Measurements from ENCODE around the gene TVP23C. TPM values are rescaled to one million over a fixed set of nuclear protein-coding genes. Genes with fewer than 3 reads are reported as not detected.
"Not testable (repeated sequence)": the region's sequence is repeated elsewhere in the genome, so short reads cannot be mapped to it uniquely, and the experiment has no call there.

Gene TVP23C
- 10 to 100 TPM; 19.5 to 26.5 TPM for total RNA-seq

- H3K36me3 Mint-ChIP-seq (ENCODE audit: insufficient read depth in 2 of 2); H3K9me3 Mint-ChIP-seq; H3K27me3 Mint-ChIP-seq (ENCODE audit: low read depth): not testable (repeated sequence)
- Mint-ChIP-seq H3K27ac (peak within 1 kb of the TSS; percentile 86), H3K4me1 (ENCODE audit: low read depth) (peaks cover 17% of the 10 kb centered on the region), H3K4me3 (peak within 1 kb of the TSS; percentile 87 to 98)
- ATAC-seq (replicated peaks in 1 of 2) (peak; percentile 90 to 91), DNase-seq (peak; percentile 78 to 79)
Measured at GRCh38 chr17:15563375-15563857, at the start of gene TVP23C. TVP23C (minus strand) TSS chr17:15563483; CDS start chr17:15563448, 35 bp downstream.

DNA sequence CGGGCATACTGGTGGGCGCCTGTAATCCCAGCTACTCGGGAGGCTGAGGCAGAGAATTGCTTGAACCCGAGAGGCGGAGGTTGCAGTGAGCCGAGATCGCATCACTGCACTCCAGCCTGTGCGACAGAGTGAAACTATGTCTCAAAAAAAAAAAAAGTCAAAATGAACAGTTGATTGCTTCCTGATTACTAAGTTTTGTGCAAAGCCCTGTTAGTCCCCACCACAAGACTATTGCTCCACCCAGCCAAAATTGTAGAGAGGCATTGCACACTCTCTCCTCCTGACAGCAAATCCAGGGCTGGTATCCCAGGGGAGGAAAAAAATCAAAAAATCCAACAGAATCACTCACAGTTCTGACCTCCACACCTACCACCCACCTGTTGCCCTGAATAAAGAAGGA, 29.7 kb upstream of the TVP23C start:
- not testable (repeated sequence) for H3K36me3 Mint-ChIP-seq (ENCODE audit: insufficient read depth in 2 of 2); H3K27ac Mint-ChIP-seq; H3K4me3 Mint-ChIP-seq; DNase-seq; ATAC-seq (replicated peaks in 1 of 2); H3K9me3 Mint-ChIP-seq
- Mint-ChIP-seq H3K27me3 (ENCODE audit: low read depth) (peaks cover 12% of the 10 kb centered on the region), H3K4me1 (ENCODE audit: low read depth) (peaks cover 26% of the 10 kb centered on the region)

GRCh38 chr17:15591986-15592385, 28.7 kb upstream of the TVP23C start:
- not testable (repeated sequence) for H3K36me3 Mint-ChIP-seq (ENCODE audit: insufficient read depth in 2 of 2); H3K9me3 Mint-ChIP-seq; H3K4me3 Mint-ChIP-seq; DNase-seq; H3K27ac Mint-ChIP-seq; ATAC-seq (replicated peaks in 1 of 2)
- Mint-ChIP-seq H3K27me3 (ENCODE audit: low read depth) (peaks cover 14% of the 10 kb centered on the region), H3K4me1 (ENCODE audit: low read depth) (peaks cover 26% of the 10 kb centered on the region)

DNA sequence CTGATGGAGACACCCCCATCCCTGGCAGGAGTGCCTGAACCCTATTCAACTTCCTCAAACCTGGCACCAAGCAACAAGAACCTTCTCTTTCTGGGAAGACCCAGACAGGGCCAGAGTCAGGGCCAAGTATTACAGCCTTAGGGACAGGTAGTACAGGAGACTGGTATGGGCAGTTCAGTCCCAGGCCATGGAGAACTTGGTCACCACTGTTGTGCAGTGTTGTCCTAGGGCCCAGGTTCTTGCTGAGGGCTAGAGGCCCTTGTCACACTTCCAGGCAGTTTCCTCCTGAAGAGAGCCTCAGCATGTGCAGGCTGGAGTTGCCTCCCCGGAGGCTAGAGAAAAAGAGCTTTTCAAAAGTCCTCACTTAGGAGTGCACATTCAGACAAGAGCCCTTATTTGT, 27.6 kb upstream of the TVP23C start:
- DNase-seq; H3K36me3 Mint-ChIP-seq (ENCODE audit: insufficient read depth in 2 of 2); H3K27ac Mint-ChIP-seq; ATAC-seq (replicated peaks in 1 of 2); H3K9me3 Mint-ChIP-seq: not testable (repeated sequence)
- Mint-ChIP-seq H3K4me1 (ENCODE audit: low read depth) (peaks cover 26% of the 10 kb centered on the region), H3K4me3 (peak overlapping the region; percentile 10 to 59), H3K27me3 (ENCODE audit: low read depth) (peaks cover 22% of the 10 kb centered on the region)

DNA sequence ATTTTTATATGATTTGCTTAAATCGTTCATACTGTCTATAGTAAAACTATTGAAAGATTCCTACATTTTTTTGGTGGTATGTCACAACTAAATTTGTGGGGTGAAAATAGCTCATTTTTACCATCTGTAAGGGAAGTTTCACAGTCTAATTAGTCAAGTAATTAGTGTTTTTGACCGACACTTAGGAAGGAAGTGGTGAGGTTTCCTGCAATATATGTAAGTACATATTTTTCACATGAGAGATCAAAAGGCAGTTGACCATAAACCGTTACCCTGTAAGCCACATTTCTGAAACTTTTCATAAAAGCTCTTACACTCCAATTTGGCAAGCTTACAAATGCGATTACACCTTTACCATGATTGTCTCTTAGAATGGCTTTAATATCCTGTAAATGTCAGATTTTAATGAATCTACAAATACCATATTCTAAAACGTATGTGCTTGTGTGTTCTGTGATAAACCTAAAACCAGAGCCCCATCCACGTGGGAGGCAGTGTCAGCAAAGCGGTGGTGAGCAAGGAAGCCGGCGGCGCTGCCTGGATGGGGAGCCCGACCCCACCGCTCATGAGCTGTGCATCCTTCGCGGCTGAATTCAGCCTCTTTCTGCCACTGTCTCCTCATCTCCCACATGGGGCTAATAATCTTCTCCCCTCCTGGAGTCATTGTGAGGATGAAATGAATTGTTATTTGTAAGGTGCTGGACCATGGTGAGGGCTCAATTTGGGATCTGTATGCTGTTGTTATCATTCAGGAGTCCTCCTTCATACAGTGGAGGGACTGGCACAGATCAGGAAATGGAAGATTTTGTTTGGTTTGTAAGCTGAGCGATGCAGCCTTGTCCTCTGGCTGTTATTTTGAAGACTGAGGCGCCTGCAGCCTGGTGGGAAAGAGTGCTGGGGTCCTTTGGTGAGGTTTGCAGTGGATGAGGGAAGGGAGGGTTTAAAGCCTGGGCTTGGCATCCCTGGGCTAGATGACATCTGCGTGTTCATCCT, 26.6 kb upstream of the TVP23C start:
- H3K27ac Mint-ChIP-seq; H3K36me3 Mint-ChIP-seq (ENCODE audit: insufficient read depth in 2 of 2); H3K9me3 Mint-ChIP-seq: not testable (repeated sequence)
- peak; percentile 73 to 74 for ATAC-seq (replicated peaks in 1 of 2)
- Mint-ChIP-seq H3K4me3 (peak overlapping the region; percentile 44 to 70), H3K27me3 (ENCODE audit: low read depth) (peaks cover 22% of the 10 kb centered on the region), H3K4me1 (ENCODE audit: low read depth) (peaks cover 26% of the 10 kb centered on the region)
- peak; percentile 28 to 31 for DNase-seq

DNA sequence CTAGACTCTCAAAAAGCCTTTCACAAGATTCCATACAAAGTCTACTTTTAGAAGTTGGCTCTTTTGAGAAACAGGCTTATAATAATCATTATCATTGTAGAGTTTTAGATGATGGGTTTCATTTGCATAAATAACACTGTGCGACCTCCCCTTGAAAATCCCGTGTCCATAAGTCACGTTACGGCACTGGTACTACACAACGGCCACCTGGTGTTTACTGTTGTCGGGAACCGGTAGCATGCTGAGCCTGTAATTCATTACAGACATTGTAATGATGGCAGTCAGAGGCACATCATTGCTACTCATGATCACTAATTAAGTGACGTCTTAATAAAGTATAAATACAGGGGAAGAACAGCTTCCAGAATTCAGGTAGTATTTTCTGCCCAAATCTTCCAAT, 24.7 kb upstream of the TVP23C start:
- ATAC-seq (replicated peaks in 1 of 2) = not testable (repeated sequence)

GRCh38 chr17:15583313-15583712, 20.0 kb upstream of the TVP23C start:
- peaks cover 14% of the 10 kb centered on the region for H3K27me3 Mint-ChIP-seq (ENCODE audit: low read depth)
- H3K9me3 Mint-ChIP-seq; H3K36me3 Mint-ChIP-seq (ENCODE audit: insufficient read depth in 2 of 2); H3K4me1 Mint-ChIP-seq (ENCODE audit: low read depth); DNase-seq; H3K4me3 Mint-ChIP-seq; ATAC-seq (replicated peaks in 1 of 2); H3K27ac Mint-ChIP-seq: not testable (repeated sequence)

More for the DNA sequence above, 24.7 kb upstream of the TVP23C start:
- not testable (repeated sequence) for H3K4me3 Mint-ChIP-seq; H3K27ac Mint-ChIP-seq; DNase-seq; H3K36me3 Mint-ChIP-seq (ENCODE audit: insufficient read depth in 2 of 2); H3K9me3 Mint-ChIP-seq
- Mint-ChIP-seq H3K4me1 (ENCODE audit: low read depth) (peaks cover 26% of the 10 kb centered on the region), H3K27me3 (ENCODE audit: low read depth) (peaks cover 22% of the 10 kb centered on the region)

DNA sequence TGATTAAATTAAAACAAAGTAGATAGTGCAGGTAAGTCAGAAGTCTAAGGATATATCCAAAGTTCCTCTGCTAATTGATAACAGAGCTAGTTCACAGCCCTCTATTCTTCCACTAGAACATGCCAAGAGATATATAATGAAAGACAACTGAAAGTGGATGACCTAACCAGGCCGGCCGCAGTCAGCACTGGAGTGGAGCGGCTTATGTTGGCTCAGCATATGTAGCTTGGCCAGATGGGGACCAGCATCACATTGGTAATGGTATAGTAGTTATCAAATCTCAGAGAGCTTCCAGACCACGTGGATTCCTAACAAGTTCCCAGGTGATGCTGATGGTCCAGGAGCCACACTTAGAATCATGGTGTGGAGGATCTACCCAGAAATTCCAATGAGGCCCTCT, 18.2 kb upstream of the TVP23C start:
- H3K4me1 Mint-ChIP-seq (ENCODE audit: low read depth); H3K36me3 Mint-ChIP-seq (ENCODE audit: insufficient read depth in 2 of 2): not testable (repeated sequence)

GRCh38 chr17:15576848-15577247, 13.6 kb upstream of the TVP23C start:
- not testable (repeated sequence) for ATAC-seq (replicated peaks in 1 of 2); H3K36me3 Mint-ChIP-seq (ENCODE audit: insufficient read depth in 2 of 2); H3K27ac Mint-ChIP-seq; H3K9me3 Mint-ChIP-seq; H3K4me1 Mint-ChIP-seq (ENCODE audit: low read depth); DNase-seq; H3K27me3 Mint-ChIP-seq (ENCODE audit: low read depth); H3K4me3 Mint-ChIP-seq

More for the DNA sequence above, 18.2 kb upstream of the TVP23C start:
- not testable (repeated sequence) for H3K27me3 Mint-ChIP-seq (ENCODE audit: low read depth); H3K9me3 Mint-ChIP-seq; H3K27ac Mint-ChIP-seq; ATAC-seq (replicated peaks in 1 of 2); H3K4me3 Mint-ChIP-seq; DNase-seq

GRCh38 chr17:15574660-15575059, 11.4 kb upstream of the TVP23C start:
- not testable (repeated sequence) for H3K27me3 Mint-ChIP-seq (ENCODE audit: low read depth); H3K9me3 Mint-ChIP-seq; H3K4me3 Mint-ChIP-seq; DNase-seq; H3K36me3 Mint-ChIP-seq (ENCODE audit: insufficient read depth in 2 of 2); H3K27ac Mint-ChIP-seq; H3K4me1 Mint-ChIP-seq (ENCODE audit: low read depth); ATAC-seq (replicated peaks in 1 of 2)

GRCh38 chr17:15573870-15574269, 10.6 kb upstream of the TVP23C start:
- H3K36me3 Mint-ChIP-seq (ENCODE audit: insufficient read depth in 2 of 2); H3K9me3 Mint-ChIP-seq; H3K27ac Mint-ChIP-seq; H3K4me1 Mint-ChIP-seq (ENCODE audit: low read depth); H3K4me3 Mint-ChIP-seq; H3K27me3 Mint-ChIP-seq (ENCODE audit: low read depth); DNase-seq; ATAC-seq (replicated peaks in 1 of 2): not testable (repeated sequence)

- H3K36me3 Mint-ChIP-seq (ENCODE audit: insufficient read depth in 2 of 2); H3K9me3 Mint-ChIP-seq; H3K27me3 Mint-ChIP-seq (ENCODE audit: low read depth); H3K27ac Mint-ChIP-seq: not testable (repeated sequence)
- Mint-ChIP-seq H3K4me3 (peak overlapping the region; percentile 87 to 98), H3K4me1 (ENCODE audit: low read depth) (peaks cover 17% of the 10 kb centered on the region)
- ATAC-seq (replicated peaks in 1 of 2) (peak; percentile 65 to 68), DNase-seq (peak in 1 of 2 donors; percentile 19)
Measured at GRCh38 chr17:15562613-15563374, 489 bp downstream of the TVP23C start.

DNA sequence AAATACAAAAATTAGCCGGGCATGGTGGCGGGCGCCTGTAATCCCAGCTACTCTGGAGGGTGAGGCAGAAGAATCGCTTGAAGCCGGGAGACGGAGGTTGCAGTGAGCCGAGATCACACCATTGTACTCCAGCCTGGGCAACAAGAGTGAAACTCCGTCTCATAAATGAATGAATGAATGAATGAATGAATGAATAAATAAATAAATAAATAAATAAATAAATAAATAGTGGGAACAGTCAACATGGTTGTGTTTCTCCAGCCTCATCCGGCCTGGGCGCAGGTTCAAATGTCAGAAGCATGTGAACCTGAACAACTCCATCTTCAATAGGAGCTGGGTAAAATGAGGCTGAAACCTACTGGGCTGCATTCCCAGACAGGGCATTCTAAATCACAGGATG, 1.8 kb downstream of the TVP23C start:
- not testable (repeated sequence) for H3K9me3 Mint-ChIP-seq; ATAC-seq (replicated peaks in 1 of 2); H3K36me3 Mint-ChIP-seq (ENCODE audit: insufficient read depth in 2 of 2); H3K27me3 Mint-ChIP-seq (ENCODE audit: low read depth); H3K27ac Mint-ChIP-seq; H3K4me3 Mint-ChIP-seq; DNase-seq
- peaks cover 17% of the 10 kb centered on the region for H3K4me1 Mint-ChIP-seq (ENCODE audit: low read depth)

Data from activated T-cell treated with anti-CD3 and anti-CD28 coated beads, Interleukin-2, amount 50 U/mL, for 72 hours (primary cell).